Measurements from ENCODE around the gene PPAN. TPM values are rescaled to one million over a fixed set of nuclear protein-coding genes. Genes with fewer than 3 reads are reported as not detected.

PPAN gene
- total RNA-seq, 1 donor = 81.1 TPM

- no peak for DNase-seq (ENCODE audit: low read depth in 2 of 3, low spot score in 2 of 3)
These were observed 6.0 kb downstream of the PPAN start for GRCh38 chr19:10112037-10112761.

- DNase-seq (ENCODE audit: low read depth in 2 of 3, low spot score in 2 of 3) = peak in 1 of 3 donors; percentile 51
These were observed 6.9 kb downstream of the PPAN start for GRCh38 chr19:10112895-10113591.

- no peak for DNase-seq (ENCODE audit: low read depth in 2 of 3, low spot score in 2 of 3)
These were observed 7.4 kb downstream of the PPAN start for GRCh38 chr19:10113592-10113963.

- no peak for DNase-seq (ENCODE audit: low read depth in 2 of 3, low spot score in 2 of 3)
These were observed 7.9 kb downstream of the PPAN start for GRCh38 chr19:10113964-10114650.

GRCh38 chr19:10114651-10115391 lies 8.7 kb downstream of the PPAN start:
- DNase-seq (ENCODE audit: low read depth in 2 of 3, low spot score in 2 of 3) = no peak

GRCh38 chr19:10115392-10116084 lies 9.4 kb downstream of the PPAN start:
- DNase-seq (ENCODE audit: low read depth in 2 of 3, low spot score in 2 of 3) = no peak

GRCh38 chr19:10116085-10116865 lies 10.1 kb downstream of the PPAN start:
- DNase-seq (ENCODE audit: low read depth in 2 of 3, low spot score in 2 of 3) = no peak

- DNase-seq (ENCODE audit: low read depth in 2 of 3, low spot score in 2 of 3) = no peak
These were observed 10.9 kb downstream of the PPAN start for GRCh38 chr19:10116866-10117616.

GRCh38 chr19:10118960-10119359 lies 12.8 kb downstream of the PPAN start:
- no peak for DNase-seq (ENCODE audit: low read depth in 2 of 3, low spot score in 2 of 3)

GRCh38 chr19:10120538-10121189 lies 14.5 kb downstream of the PPAN start:
- no peak for DNase-seq (ENCODE audit: low read depth in 2 of 3, low spot score in 2 of 3)

- no peak for DNase-seq (ENCODE audit: low read depth in 2 of 3, low spot score in 2 of 3)
These were observed 15.9 kb downstream of the PPAN start for GRCh38 chr19:10122045-10122444.

GRCh38 chr19:10124429-10124828 lies 18.3 kb downstream of the PPAN start:
- no peak for DNase-seq (ENCODE audit: low read depth in 2 of 3, low spot score in 2 of 3)

GRCh38 chr19:10126213-10126639 lies 20.1 kb downstream of the PPAN start:
- peak in 2 of 3 donors; percentile 56 to 90 for DNase-seq (ENCODE audit: low read depth in 2 of 3, low spot score in 2 of 3)

- DNase-seq (ENCODE audit: low read depth in 2 of 3, low spot score in 2 of 3) = no peak
These were observed 26.7 kb downstream of the PPAN start for GRCh38 chr19:10132905-10133304.

- no peak for DNase-seq (ENCODE audit: low read depth in 2 of 3, low spot score in 2 of 3)
These were observed 27.4 kb downstream of the PPAN start for GRCh38 chr19:10133596-10133995.

- no peak for DNase-seq (ENCODE audit: low read depth in 2 of 3, low spot score in 2 of 3)
These were observed 27.9 kb downstream of the PPAN start for GRCh38 chr19:10134040-10134439.

- no peak for DNase-seq (ENCODE audit: low read depth in 2 of 3, low spot score in 2 of 3)
These were observed 29.6 kb downstream of the PPAN start for GRCh38 chr19:10135551-10136334.

- DNase-seq (ENCODE audit: low read depth in 2 of 3, low spot score in 2 of 3) = no peak
These were observed 30.8 kb downstream of the PPAN start for GRCh38 chr19:10136936-10137335.
